NCI-H2196 treated with DMSO at 0.1 percent for 48 hours (cell line): ENCODE data around the gene SPINK8.
"Not testable (repeated sequence)": the region's sequence is repeated elsewhere in the genome, so short reads cannot be mapped to it uniquely, and the experiment has no call there.

ENCODE experiments used
- DNase-seq: peaks from one replicate; lab custom pipeline; 2025; ENCODE audit not compliant: unreplicated experiment; lab: John Stamatoyannopoulos, UW

Gene SPINK8

DNA sequence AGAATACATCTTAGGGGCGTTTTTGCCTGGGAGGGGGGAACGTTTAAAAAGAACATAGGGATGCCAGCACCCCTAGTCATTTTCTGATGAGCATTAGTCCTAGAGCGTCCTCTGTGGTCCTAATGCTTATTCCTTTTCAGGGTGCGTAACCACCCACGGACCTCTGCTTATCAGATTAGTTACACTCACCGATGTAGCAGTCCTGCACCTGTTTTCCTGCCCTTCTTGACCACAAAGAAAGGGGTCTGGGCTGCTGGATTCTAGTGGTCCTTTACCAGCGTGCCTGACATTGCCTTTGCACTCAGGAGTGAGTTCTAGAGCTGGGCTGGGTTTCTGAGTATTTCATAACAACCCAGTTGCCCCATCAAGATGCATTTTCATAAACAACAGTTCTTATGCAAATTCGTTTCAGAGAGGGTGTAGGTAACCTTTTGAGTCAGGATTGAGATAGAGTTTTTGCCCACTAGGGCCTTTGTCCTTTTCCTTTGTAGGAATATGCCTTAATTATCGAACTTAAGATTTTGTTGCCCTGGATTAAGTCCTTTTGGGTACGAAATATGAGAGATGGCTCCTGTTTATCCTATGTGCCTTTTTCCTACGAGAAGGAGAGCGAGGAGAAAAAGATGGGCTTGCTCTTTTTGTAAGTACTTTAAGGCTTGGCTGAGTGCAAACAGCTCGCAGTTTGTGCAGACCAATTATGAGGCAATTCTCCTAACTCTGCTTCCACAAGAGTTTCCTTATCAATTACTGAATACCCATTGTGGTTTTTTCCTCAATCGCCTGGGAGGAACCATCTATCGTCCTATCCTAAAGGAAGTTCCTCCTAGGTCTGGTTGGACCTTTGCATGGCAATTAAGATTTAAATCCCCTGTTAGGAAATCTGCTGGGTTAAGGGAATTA, at the start of gene SPINK8:
TSS of gene SPINK8 (minus strand) at position 316 of the 900 bp plus-strand sequence. CDS start 5,320 bp downstream, outside the sequence.
- DNase-seq = not testable (repeated sequence)

DNA sequence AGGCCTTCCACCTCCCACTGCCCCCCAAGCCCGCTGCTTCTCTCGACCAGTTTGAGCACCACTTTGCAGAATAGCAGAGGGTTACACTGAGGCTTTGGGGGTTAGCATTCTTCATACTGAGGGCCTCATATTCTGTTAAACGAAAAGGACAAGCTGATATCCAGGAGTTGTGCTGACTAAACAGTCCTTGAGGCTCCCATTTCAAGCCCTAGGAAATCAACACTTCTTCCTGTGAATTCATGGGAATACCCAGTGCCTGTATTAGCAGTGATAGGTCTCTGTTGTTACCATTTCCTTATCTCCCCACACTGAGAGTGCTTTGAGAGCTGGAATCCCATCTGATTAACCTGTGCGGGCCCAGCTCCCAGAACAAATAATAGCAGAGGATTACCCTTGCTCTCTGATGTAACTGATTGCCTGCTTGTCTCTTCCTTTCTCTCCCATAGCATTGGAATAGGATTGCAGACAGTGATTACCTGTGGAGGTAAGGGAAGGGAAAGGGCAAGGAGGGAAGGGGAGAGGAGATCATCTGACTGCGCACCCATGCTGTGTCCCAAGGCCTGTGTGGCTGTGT, 39.5 kb upstream of the SPINK8 start:
- DNase-seq = no peak

DNA sequence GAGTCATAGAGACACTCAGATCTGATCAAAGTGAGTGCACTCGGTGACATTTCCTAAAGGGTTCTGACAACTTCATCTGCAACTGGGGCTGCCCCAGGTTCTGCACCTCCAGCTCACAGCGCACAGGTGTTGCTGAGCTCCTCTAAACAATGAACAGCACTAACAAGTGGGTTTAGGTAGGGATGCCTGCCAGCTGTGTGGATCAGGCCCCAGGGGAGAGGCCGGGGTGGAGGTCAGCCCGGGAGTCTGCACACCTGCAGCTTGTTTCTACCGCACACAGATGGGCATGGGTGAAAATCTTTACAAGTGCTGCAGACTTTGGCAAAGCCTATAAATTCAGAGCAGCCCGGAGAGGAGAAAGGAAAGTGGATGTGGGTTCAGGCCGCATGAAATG, 38.9 kb upstream of the SPINK8 start:
- DNase-seq = no peak

DNA sequence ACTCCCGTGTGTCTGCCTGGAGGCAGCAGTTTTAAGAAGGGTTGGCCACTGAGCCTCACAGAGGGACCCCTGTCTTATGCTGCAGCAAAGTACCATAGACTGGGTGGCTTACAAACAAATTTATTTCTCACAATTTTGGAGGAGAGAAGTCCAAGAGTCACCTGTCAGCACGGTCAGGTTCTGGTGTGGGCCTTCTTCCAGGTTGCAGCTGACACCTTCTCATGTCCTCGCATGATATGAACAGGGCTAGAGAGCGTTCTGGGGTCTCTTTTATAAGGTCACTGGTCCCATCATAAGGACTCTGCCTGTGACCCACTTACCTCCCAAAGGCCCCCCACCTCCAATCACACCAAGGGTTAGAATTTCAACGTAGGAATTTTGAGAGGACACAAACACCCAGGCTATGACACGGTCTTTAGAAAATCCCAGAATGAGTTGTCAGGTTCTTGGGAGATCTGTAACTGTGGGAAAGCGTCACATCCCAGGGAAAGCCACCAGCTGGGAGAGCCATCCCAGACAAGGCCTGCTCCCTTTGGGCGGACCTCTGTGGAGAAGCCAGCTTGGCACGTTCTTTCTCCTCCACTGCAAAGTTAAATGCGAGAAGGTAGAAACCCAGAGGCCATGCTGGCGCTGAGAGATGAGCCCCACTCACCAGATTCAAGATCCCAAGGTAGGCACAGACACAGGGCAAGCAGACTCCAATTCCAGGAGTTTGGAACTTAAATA, 38.4 kb upstream of the SPINK8 start, which contains the start of gene FBXW12:
TSS of gene FBXW12 (plus strand) at position 569 of the 726 bp plus-strand sequence. CDS start 549 bp downstream, outside the sequence.
- DNase-seq = no peak

DNA sequence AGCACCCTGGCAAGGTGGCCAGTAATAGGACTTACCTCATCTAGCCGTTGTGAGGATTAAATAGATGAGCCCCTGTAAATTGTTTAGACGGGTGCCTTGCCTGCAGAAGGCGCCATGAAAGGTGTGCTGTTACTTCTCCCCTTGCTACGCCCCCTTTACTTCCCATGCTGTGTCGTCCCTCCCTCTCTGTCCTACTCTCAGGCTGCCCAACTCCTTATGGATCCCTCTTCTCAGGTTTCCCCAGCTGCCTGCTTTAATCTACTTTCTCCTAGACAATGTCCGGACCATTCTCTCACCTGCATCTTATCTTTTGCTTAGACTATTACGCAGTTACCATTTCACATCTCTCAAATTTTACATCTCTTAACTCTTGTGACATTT, 36.9 kb upstream of the SPINK8 start:
- no peak for DNase-seq

DNA sequence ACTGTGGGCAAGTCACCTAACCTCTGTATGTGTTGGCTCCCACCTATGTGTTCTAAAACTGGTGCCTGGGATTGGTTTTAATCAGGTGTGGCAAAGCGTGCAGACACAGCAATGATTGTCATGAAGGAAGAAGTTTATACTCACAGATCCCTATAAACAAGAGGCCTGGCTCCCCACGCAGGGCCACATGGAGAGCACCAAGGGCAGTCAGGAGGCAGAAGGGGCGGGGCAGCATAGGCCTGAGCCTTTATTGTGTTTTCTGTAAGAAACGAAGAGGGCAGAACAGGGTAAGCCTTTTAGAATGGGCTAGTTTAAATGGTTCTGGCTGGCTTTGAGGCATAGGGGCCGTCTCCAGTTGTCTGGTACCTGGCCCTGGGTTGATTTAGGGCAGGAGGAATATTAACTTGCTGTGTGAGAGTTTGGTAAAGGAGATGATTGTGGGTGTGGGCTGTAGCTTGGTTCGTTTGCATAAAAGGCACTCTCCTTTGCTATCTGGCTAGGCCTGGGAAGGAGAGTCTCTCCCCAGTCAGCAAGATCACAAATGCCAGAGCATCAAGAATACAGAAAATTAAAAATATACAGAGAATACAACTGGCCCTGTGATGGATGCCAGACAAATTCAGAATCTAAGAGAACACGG, 36.4 kb upstream of the SPINK8 start:
- no peak for DNase-seq

DNA sequence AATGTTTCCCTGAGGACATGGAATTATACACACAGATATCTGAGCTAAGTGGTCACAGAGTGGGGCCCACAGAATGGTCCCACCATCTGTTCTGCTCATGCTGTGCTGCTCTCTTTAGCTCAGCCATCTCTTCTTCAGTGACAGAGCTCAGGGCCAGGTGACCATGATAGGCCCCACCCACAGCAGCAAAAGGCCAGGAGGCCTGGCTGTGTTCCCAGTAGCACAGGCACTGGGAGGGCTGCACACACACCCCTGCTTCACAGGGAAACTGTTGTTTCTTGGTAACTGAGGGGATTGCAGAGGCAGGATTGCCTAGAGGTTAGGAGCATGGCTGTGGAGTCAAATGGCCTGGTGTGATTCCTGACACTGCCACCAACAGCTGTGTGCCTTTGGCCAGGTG, 33.7 kb upstream of the SPINK8 start:
- DNase-seq = peak; percentile 4

DNA sequence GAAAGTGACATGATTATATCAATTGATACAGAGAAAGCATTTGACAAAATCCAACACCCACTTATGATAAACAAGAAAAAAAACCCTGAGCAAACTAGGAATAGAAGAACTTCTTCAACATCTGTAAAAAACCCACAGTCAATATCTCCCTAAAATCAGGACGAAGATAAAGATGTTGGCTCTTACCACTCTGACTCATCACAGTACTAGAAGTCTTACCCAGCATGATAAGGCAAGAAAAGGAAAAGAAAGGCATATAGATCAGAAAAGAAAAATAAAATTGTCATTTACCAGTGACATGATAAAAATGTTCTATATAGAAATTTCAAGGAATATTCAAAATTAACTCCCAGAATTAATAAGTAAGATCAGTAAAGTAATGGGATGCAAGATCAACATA, 31.4 kb upstream of the SPINK8 start:
- DNase-seq = no peak

DNA sequence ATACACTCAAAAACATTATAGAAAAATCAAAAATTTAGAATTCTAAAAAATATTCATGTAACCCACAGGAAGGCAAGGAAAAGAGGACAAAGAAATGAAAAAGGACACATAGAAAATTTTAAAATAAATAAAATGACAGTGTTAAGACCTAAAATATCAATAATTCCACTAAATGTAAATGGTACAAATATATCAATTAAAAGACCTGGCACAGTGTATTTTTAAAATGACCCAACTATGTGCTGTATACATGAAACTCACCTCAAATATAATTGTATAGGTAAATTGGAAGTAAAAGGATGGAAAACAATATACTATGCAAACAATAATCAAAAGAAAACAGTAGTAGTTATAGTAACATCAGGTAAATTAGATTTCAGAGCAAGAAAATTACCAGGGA, 28.5 kb upstream of the SPINK8 start:
- DNase-seq = no peak

DNA sequence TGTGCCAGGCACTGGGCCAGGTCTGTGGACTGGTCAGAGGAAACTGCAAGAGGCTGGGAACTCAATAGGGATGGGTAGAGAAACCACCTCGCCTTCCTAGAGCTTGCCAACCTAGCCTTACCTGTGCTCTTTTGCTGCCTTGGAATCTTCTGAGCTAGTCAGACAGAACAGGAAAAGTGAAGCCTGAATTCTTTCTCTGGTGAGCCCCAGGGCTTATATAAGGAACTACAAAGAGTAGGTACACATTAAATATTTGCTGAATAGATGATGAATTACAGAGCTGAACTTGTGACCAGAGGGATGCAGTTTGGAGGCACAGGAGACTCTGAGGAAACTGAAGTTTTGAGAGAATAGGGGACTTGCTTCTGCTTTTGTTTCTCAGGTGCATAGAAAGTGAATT, 23.0 kb upstream of the SPINK8 start:
- DNase-seq = no peak

DNA sequence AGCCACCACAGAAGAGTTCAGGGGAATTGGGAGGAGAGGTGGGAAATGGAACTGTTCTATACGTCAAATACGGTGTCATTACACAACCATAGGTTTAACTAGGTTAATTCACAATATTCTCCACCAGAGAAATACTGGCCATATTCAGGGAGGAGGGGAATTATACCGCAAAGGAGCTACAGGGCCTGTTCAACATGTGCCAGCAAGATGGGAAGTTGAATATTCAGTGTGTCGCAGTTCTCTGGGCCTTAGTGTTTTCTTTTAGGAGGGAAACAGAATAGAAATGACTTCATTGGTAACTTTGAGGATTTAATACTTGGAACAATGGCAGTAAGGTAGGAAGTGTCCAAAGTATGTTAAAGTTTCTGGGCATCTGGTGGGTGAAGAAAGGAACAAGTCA, 20.5 kb upstream of the SPINK8 start:
- DNase-seq = no peak

DNA sequence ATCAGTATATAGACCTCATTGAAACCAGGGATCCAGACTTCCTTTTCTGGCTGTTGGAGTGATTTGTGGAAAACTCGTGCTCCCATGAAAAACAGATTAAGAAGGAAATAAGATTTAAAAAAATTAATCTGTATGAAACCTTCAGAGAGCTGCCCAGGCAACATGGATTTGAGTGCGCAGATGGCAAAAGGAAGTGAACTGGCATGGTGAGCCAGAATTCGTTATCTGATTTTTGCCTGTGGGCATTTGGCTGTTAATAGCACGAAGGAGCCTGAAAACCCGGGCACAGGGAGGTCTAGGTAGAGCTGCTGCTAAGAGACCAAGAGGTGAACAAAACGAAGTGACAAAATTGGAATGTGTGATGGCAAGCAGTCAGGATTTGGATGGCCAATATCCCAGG, 19.1 kb upstream of the SPINK8 start:
- no peak for DNase-seq

DNA sequence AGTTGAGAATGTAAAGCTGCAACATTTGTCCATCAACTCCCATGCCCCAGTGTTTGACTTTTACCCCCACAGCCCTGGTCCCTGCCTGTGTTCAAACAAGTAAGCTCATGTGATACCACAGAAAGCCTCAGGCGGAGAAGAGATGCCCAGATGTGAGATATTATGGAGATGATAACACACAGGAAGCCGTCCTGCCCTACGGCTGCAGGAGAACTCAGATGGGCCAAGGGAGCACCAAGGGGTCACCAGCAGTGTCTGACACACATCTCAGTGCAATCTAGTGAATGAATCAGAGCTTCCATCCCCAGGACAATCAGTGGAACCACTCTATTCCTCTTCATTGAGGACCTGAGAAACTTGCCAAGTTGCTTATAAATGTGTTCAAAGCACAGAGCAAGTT, 14.0 kb upstream of the SPINK8 start:
- DNase-seq = no peak

DNA sequence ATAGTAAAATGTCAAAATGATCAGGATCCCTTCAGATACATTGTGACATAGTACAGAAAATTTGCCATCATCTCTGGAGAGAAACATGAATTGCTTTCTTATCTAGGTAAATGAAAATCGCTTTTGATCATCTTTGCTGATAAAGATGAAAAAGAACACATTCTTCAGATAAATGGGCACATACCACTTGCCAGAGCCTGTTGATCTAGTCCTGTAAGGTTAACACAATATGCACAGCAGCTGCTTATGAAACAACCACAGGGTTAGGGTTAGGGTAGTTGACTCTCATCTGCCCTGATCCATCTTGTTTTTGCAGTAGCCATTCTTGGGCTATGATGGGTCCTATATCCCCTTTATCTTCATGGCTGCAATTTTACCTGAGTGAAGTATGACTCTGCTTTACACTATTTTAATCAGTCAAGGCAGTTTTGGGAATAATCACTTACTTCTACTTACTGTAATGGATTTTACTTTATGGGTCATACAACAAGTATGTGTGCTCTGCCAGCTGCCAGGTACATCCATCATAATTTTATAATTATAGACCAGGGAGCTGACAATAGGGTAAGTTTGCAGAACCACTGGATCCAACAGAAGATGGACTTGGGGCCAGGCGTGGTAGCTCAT, 12.6 kb upstream of the SPINK8 start:
- no peak for DNase-seq

DNA sequence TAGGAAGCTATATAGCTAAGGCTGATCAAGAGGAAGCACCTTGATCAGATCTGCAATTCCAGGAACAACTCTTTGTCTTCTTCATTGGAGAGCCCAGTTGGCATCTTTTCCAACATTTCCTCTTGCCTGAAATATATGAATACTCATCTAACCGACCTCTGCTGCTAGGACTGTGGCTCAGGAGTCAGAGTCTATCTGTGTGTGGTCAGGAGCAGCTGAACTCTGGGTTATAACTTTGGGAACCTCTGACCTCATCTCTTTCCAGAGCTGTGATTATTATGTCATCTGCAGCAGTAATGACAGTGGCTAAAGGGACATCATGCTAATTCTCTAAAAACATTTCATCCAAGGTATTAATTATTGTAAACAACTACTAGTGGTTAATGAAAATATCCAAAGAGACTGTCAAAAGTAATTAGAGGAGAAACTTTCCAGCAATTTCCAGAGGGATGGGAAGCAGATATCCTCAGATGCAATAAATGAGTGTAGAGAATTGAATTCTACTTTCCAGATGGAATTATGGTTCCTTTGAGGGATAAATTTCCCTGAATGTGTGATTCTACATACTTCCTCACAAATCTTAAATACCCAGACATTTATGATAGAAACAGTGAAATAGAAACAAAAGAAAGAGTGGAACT, 11.5 kb upstream of the SPINK8 start:
- no peak for DNase-seq

DNA sequence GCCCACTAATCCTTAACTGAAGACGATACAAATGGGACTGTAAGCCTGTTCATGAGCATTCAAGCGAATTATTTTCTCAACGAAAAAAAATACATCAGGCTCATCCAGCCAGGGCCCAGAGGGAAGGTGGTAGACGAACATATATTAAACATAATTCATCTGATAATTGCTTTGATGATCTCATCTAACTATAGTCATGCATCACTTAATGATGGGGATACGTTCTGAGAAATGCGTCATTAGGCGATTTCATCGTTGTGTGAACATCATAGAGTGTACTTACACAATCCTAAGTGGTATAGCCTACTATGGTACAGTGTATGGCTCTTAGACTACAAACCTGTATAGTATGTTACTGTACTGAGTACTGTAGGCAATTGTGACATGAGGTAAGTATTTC, 10.0 kb upstream of the SPINK8 start:
- DNase-seq = no peak

DNA sequence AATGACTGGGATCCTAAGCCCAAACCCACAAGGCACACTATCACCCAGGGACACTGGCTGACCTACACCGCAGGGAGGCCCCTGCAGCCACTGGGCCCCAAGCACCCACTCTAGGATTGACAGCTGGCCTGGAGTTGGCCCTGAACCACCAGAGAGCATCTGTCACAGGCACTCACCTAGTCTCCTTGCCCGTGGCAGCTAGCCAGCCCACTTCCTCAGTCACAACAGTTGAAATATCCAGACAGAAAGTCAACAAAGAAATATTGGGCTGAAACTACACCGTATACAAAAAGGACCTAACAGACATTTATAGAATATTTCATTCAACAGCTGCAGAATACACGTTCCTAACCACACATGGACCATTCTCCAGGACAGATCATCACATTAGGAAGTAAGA, 5.2 kb upstream of the SPINK8 start:
- no peak for DNase-seq

DNA sequence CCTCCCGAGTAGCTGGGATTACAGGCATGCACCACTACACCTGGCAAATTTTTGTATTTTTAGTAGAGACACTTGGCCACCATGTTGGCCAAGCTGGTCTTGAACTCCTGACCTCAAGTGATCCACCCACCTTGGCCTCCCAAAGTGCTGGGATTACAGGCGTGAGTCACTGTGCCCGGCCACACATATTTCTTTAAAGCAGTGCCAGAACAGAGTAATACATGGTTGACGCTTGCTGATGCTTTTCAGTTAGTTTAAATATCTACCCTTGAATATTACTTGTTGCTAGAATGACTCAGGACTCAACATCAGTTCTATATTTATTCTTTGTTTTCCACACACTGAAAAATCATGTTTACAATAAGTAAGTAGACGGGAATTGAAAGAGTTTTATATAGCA, 4.1 kb upstream of the SPINK8 start:
- not testable (repeated sequence) for DNase-seq

DNA sequence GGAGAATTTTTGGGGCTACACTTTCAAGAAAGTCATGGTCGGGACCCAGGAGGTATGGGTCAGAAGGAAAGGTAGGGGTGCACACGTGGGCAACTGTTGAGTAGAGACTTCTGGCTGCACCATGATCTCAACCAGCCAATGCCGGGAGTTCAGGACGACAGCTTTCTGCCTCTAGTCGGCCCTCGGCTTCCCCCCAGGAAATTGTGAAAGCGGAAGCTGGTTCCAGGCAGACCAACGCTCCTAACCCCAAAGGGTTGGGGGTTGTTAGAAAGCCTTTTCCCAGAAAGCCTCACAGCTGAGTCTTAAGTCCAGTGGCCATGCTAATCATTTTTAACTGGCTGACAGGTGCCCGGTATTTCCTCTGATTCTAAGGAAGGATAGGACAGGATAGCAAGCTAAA, 1.8 kb upstream of the SPINK8 start:
- not testable (repeated sequence) for DNase-seq

DNA sequence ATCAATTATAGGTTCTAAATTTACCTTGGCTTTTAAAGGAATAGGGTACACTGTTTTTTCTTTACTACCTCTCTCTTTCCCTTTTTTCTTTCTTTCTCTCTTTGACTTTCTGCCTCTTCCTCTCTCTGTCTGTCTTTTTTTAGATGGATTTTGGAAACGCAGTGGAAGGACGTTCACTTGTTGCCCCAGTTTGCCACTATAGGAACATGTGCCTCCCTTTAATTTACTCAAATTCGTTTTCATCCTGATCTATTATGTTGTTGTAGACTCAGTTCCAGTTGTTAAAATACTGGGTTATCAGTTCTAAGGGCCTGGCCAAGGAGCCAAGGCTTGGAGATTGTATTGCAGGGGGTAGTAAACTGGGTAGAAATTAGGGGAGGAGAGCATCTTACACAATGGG, 1.1 kb upstream of the SPINK8 start:
- DNase-seq = no peak
